Psoas muscle (tissue), 8 donors: ENCODE data around the gene GTPBP1. TPM values are rescaled to one million over a fixed set of nuclear protein-coding genes. Genes with fewer than 3 reads are reported as not detected.
A peak's percentile ranks its signal among the peaks of the same experiment; 100 is the strongest.

ENCODE experiments used
- ATAC-seq, 4 donors: fragments of 200-7000 bp; cut with Tn5 transposase; one replicate each; pipeline ENCODE4 v1.9.1; 2020; ENCODE audit warnings: moderate library complexity in 3 of 4, mild to moderate bottlenecking in 2 of 4
- DNase-seq, 2 donors: peaks; one replicate each; pipeline ENCODE4 v3.0.0-alpha.2; 2020
- H3K27ac ChIP-seq: fragments of 200-600 bp; one replicate; pipeline ENCODE4 v1.8.0; 2022
- H3K27me3 ChIP-seq, 3 donors: fragments of 200-600 bp in 1 of 3; one replicate each; pipeline versions ENCODE4 v1.6.1 to v1.8.0; 2013 to 2022; ENCODE audit warnings: low read length in 2 of 3, mild to moderate bottlenecking in 2 of 3, moderate library complexity in 1 of 3; ENCODE audit not compliant: insufficient read depth in 3 of 3
- H3K36me3 ChIP-seq, 2 donors: fragments of 200-600 bp in 1 of 2; one replicate each; pipeline versions ENCODE4 v1.6.1 to v1.8.0; 2013 to 2022; ENCODE audit warnings: low read depth in 1 of 2, mild to moderate bottlenecking in 1 of 2, moderate library complexity in 1 of 2; ENCODE audit not compliant: insufficient read depth in 1 of 2
- H3K4me1 ChIP-seq: fragments of 200-600 bp; one replicate; pipeline ENCODE4 v1.8.0; 2022
- H3K4me3 ChIP-seq: fragments of 200-600 bp; one replicate; pipeline ENCODE4 v1.8.0; 2022; ENCODE audit warnings: mild to moderate bottlenecking
- H3K9me3 ChIP-seq: fragments of 200-600 bp; one replicate; pipeline ENCODE4 v1.8.0; 2022
- CTCF ChIP-seq: fragments of 200-600 bp; IDR thresholded peaks from one replicate; pipeline ENCODE4 v1.8.0; 2022; ENCODE audit warnings: antibody characterized with exemption
- WGBS, 3 donors: extraction: QIAGEN DNeasy Blood & Tissue Kit; methylation state at CpG; one replicate each; pipeline versions ENCODE4 v1.1.6 to v1.1.7; 2013; 5-methylcytosine and 5-hydroxymethylcytosine counted together
- intact Hi-C, 2 donors: fragments of 100-400 bp; cut with DNase I; formaldehyde crosslinking; loops; one replicate each; pipeline versions ENCODE4 v1.11.0 to v1.14.2; 2022
- polyA plus RNA-seq, 3 donors: library from polyadenylated mRNA; stranded (reverse); fragments of 200-250 nt; gene quantifications; one replicate each; pipeline ENCODE4 v1.2.3, GENCODE V29; 2013
- total RNA-seq, 4 donors: library from RNA; stranded (reverse); fragmentation: NEBNext Ultra II Directional in 2 of 4; extraction: Animal tissue kit (Norgen Biotek cat#: 25700) in 2 of 4; gene quantifications; one replicate each; pipeline versions ENCODE4 v1.2.1 to v1.2.4, GENCODE V29; 2021 to 2023
- donor health status: healthy with polysubstance abuse.
- donor health status: DM: no; HTN: no; CAD: no; lungs with moderate emphysema.
- donor health status: Bipolar disorder and iron deficiency.
- donor health status: healthy.
- donor health status: DM: yes; HTN: yes; CAD: no.
- donor health status: DM: no; HTN: no; CAD: no.
- donor health status: DM: no; HTN: no; CAD: no.
- donor health status: DM: yes; HTN: yes; CAD: no.

GTPBP1 gene
- total and polyA plus RNA-seq, 7 donors, result 16.4 to 46.1 (median 24.3) TPM

- Histone ChIP-seq H3K9me3 (no peaks in the 10 kb centered on the region), H3K36me3 (peaks cover 5 to 77% of the 10 kb centered on the region in 2 donors), H3K27ac (peak overlapping the region; percentile 97), H3K4me1 (peaks cover 45% of the 10 kb centered on the region), H3K27me3 (no peaks in the 10 kb centered on the region), H3K4me3 (no peak overlapping the region)
- WGBS, 3 donors, result 41 to 63% (median 48%) methylated on average over 12 of the region's 12 CpGs
- ATAC-seq (no peak), DNase-seq (no peak)
- intact Hi-C loops, result no loop called here
- no peak for TF ChIP-seq CTCF
Measured at GRCh38 chr22:38751066-38751421, 45.3 kb downstream of the GTPBP1 start.

- Histone ChIP-seq H3K27ac (peak overlapping the region; percentile 97), H3K4me3 (peak overlapping the region; percentile 6), H3K4me1 (peaks cover 45% of the 10 kb centered on the region), H3K9me3 (no peaks in the 10 kb centered on the region), H3K36me3 (peaks cover 3 to 70% of the 10 kb centered on the region in 2 donors), H3K27me3 (no peaks in the 10 kb centered on the region)
- peak; percentile 80 to 89 for DNase-seq
- intact Hi-C loops, result no loop called here
- 34 to 53% (median 44%) methylated on average over 23 to 24 of the region's 24 CpGs for WGBS, 3 donors
- TF ChIP-seq CTCF, result no peak
- ATAC-seq, result peak; percentile 33 to 69 (median 56)
Measured at GRCh38 chr22:38751422-38752346, 45.9 kb downstream of the GTPBP1 start.

GRCh38 chr22:38753948-38754750 is 48.4 kb downstream of the GTPBP1 start:
- H3K4me1 ChIP-seq, result peaks cover 45% of the 10 kb centered on the region
- 16 to 27% (median 18%) methylated on average over 12 of the region's 12 CpGs for WGBS, 3 donors
- peak overlapping the region; percentile 97 for H3K27ac ChIP-seq
- peak in 3 of 4 donors; percentile 14 to 52 (median 19) for ATAC-seq
- no peaks in the 10 kb centered on the region for H3K9me3 ChIP-seq
- no peaks in the 10 kb centered on the region for H3K27me3 ChIP-seq
- H3K36me3 ChIP-seq, result peaks cover 3 to 46% of the 10 kb centered on the region in 2 donors
- no peak for TF ChIP-seq CTCF
- H3K4me3 ChIP-seq, result peak overlapping the region; percentile 77
- intact Hi-C loops, result loop anchor here in 1 of 2 donors (2.0 kb wide), 1 partner anchor 19 kb away; no protein-coding TSS in a partner anchor
- peak; percentile 62 to 83 for DNase-seq

GRCh38 chr22:38754751-38755154 is 49.0 kb downstream of the GTPBP1 start:
- WGBS, 3 donors, result 15 to 23% (median 18%) methylated on average over 12 of the region's 12 CpGs

More at GRCh38 chr22:38754751-38755154, 49.0 kb downstream of the GTPBP1 start:
- Histone ChIP-seq H3K9me3 (no peaks in the 10 kb centered on the region), H3K36me3 (peaks cover 3 to 40% of the 10 kb centered on the region in 2 donors), H3K4me3 (peak overlapping the region; percentile 77), H3K27me3 (no peaks in the 10 kb centered on the region), H3K27ac (peak overlapping the region; percentile 97), H3K4me1 (peaks cover 45% of the 10 kb centered on the region)
- ATAC-seq (peak in 1 of 4 donors; percentile 17), DNase-seq (peak; percentile 44 to 66)
- intact Hi-C loops, result loop anchor here in 1 of 2 donors (2.0 kb wide), 1 partner anchor 20 kb away; no protein-coding TSS in a partner anchor
- no peak for TF ChIP-seq CTCF
